ENCODE results near the gene FKBP2. TPM values are rescaled to one million over a fixed set of nuclear protein-coding genes. Genes with fewer than 3 reads are reported as not detected.

Gene FKBP2
- total and polyA plus RNA-seq, 2 of the 13 experiments (the other 11 are each of a cell fraction or from before 2014, with no cell fraction given) = 30.1 to 53.3 TPM

GRCh38 chr11:64234647-64235379 lies 6.1 kb upstream of the FKBP2 start (continued):
- TF ChIP-seq BCL3 (CRISPR knock-in tag; IDR thresholded peaks at IDR 0.05) (0 out of 2 replicates have a peak, but pooled peaks have one; percentile 26), SP4 (CRISPR knock-in tag; IDR thresholded peaks at IDR 0.05) (peak; percentile 60), MXD4 (CRISPR knock-in tag; IDR thresholded peaks at IDR 0.05) (0 out of 2 replicates have a peak, but pooled peaks have one; percentile 53), AHR (CRISPR knock-in tag; IDR thresholded peaks at IDR 0.05) (0 out of 2 replicates have a peak, but pooled peaks have one; percentile 59), MED8 (CRISPR knock-in tag; IDR thresholded peaks at IDR 0.05; ENCODE audit: insufficient replicate concordance) (no peak), ETV6 (CRISPR knock-in tag; conservative IDR thresholded peaks at IDR 0.05) (no peak), EHMT2 (IDR thresholded peaks at IDR 0.05; ENCODE audit: borderline replicate concordance, low read depth, low read length) (no peak), ISL2 (CRISPR knock-in tag; IDR thresholded peaks at IDR 0.05) (0 out of 2 replicates have a peak, but pooled peaks have one; percentile 15), ZNF790 (CRISPR knock-in tag; IDR thresholded peaks at IDR 0.05; ENCODE audit: borderline replicate concordance) (peak; percentile 60; the same call in 1 of the 2 replicates), BHLHE40 (IDR thresholded peaks at IDR 0.05; ENCODE audit: low read length) (no peak; the same call in 1 of the 2 replicates), GABPA (IDR thresholded peaks at IDR 0.05; ENCODE audit: low read depth, low read length) (no peak), GABPA (CRISPR knock-in tag; IDR thresholded peaks at IDR 0.05; ENCODE audit: low read depth) (no peak), ELF3 (CRISPR knock-in tag; IDR thresholded peaks at IDR 0.05) (peak; percentile 82), ATF5 (CRISPR knock-in tag; IDR thresholded peaks at IDR 0.05; ENCODE audit: low read depth) (no peak), HNRNPUL1 (IDR thresholded peaks at IDR 0.05; ENCODE audit: low read depth, low read length) (no peak), ZNF709 (CRISPR knock-in tag; IDR thresholded peaks at IDR 0.05) (peak; percentile 64; the same call in 1 of the 2 replicates), ZNF225 (CRISPR knock-in tag; IDR thresholded peaks at IDR 0.05) (0 out of 2 replicates have a peak, but pooled peaks have one; percentile 35), HIC2 (CRISPR knock-in tag; IDR thresholded peaks at IDR 0.05; ENCODE audit: low read depth) (peak; percentile 83), ATF1 (CRISPR knock-in tag; IDR thresholded peaks at IDR 0.05) (no peak)
- TF ChIP-seq, protein P1, sequence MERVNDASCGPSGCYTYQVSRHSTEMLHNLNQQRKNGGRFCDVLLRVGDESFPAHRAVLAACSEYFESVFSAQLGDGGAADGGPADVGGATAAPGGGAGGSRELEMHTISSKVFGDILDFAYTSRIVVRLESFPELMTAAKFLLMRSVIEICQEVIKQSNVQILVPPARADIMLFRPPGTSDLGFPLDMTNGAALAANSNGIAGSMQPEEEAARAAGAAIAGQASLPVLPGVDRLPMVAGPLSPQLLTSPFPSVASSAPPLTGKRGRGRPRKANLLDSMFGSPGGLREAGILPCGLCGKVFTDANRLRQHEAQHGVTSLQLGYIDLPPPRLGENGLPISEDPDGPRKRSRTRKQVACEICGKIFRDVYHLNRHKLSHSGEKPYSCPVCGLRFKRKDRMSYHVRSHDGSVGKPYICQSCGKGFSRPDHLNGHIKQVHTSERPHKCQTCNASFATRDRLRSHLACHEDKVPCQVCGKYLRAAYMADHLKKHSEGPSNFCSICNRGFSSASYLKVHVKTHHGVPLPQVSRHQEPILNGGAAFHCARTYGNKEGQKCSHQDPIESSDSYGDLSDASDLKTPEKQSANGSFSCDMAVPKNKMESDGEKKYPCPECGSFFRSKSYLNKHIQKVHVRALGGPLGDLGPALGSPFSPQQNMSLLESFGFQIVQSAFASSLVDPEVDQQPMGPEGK (CRISPR knock-in tag; IDR thresholded peaks at IDR 0.05) = peak; percentile 79
- TF ChIP-seq, protein P2, sequence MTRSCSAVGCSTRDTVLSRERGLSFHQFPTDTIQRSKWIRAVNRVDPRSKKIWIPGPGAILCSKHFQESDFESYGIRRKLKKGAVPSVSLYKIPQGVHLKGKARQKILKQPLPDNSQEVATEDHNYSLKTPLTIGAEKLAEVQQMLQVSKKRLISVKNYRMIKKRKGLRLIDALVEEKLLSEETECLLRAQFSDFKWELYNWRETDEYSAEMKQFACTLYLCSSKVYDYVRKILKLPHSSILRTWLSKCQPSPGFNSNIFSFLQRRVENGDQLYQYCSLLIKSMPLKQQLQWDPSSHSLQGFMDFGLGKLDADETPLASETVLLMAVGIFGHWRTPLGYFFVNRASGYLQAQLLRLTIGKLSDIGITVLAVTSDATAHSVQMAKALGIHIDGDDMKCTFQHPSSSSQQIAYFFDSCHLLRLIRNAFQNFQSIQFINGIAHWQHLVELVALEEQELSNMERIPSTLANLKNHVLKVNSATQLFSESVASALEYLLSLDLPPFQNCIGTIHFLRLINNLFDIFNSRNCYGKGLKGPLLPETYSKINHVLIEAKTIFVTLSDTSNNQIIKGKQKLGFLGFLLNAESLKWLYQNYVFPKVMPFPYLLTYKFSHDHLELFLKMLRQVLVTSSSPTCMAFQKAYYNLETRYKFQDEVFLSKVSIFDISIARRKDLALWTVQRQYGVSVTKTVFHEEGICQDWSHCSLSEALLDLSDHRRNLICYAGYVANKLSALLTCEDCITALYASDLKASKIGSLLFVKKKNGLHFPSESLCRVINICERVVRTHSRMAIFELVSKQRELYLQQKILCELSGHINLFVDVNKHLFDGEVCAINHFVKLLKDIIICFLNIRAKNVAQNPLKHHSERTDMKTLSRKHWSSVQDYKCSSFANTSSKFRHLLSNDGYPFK (CRISPR knock-in tag; IDR thresholded peaks at IDR 0.05; ENCODE audit: borderline replicate concordance) = no peak

Measured in HepG2 (cell line).